AML-193 (cell line): ENCODE data around the gene CDKN2B-AS1.

ENCODE experiments used
- DNase-seq, 2 experiments: peaks; one replicate each; lab custom pipeline; 2025; lab: John Stamatoyannopoulos, UW

CDKN2B-AS1 gene

DNA sequence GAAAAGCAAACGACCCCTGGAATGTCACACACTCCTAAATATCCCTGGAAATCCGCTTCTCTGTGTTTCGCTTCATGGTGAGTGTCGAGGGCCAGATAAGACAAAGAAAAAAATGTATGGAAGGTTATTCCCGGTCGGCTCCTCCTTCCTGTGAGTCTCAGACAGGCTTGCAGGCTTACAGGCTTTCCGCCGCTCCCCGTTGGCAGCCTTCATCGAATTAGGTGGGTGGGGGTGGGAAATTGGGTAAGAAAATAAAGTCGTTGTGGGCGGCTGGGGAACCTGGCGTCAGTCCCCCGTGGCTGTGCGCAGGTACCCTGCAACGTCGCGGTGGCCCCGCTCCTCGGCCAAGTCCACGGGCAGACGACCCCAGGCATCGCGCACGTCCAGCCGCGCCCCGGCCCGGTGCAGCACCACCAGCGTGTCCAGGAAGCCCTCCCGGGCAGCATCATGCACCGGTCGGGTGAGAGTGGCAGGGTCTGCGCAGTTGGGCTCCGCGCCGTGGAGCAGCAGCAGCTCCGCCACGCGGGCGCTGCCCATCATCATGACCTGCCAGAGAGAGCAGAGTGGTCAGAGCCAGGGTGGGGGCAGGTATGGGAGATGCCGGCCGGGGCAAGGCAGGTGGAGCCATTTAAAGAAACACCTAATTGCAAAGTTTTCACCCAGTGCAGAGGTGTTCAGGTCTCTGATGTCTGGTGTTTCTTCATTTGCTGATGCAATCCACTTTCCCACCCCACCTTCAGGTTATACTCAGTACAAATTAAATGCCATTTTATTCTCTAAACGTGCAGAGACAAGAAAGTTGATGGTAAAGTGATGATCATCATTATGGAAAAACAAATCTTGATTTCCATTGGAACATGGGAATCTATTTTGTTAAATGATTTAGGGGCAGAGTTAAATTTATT, 11.4 kb downstream of the CDKN2B-AS1 start:
- no peak for DNase-seq

DNA sequence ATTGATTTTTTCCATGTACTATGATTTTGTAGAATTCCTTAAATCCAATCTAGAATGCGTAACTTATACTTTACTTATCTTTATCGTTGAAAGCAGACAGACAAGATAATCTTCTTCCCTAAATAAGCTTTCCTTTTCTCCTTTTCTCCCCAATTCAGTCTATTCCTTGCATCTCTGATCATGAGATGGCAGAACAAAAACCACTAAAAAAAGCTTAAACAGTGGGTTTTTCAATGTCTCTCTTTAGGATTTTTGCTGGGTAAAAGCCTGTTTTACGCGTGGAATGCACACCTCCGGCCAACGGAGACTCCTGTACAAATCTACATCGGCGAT, 13.8 kb downstream of the CDKN2B-AS1 start:
- no peak for DNase-seq

DNA sequence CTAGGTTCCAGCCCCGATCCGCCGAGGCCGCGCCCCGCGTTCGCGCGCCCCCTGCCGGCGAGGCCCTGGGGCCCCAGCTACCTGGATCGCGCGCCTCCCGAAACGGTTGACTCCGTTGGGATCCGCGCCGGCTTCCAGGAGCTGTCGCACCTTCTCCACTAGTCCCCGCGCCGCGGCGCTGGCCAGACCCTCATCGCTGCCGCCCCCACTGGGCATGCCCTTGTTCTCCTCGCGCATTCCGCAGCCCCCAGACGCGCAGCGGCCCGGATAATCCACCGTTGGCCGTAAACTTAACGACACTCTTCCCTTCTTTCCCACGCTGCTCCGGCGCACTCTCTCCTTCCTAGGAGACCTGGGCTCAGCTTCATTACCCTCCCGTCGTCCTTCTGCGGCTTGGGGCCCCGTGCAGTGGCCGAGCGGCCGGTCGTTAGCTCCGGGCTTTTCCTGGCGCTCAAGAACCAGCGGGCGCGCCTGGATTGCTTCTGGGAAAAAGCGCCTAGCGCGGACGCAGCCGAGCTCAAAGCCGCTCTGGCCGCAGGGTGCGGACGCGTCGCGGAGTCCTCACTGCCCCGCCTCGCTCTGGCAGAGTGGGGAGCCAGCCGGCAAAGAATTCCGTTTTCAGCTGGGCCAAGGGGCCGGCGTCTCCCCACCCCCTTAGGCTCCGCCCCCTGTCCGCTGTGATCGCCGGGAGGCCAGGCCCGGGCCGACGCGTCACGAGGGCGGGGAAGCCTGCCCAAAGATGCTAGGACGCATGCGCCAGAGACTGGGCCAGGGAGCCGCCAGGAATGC, 14.3 kb downstream of the CDKN2B-AS1 start, which contains the start of gene CDKN2B:
Gene CDKN2B, minus strand, starts transcription at position 589 of the 789 bp plus-strand sequence. Its CDS starts 352 bp downstream, at position 237.
- DNase-seq: no peak

DNA sequence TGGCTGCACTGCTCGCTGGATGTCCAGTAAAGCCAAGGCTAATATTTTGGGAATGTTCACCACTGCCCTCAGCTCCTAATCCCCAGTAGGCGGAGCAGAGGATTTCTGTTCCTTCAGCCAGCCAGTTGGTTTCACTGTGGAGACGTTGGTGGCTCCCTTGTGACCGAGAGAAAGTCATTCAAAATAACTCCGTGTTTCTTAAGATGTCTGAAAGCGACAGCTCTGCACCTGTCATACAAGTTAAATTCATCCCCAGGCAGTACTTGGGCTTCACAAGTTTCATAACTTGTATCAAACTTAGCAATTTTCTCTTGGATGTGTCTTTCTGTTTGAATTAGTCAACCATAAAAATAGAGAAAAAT, 14.9 kb downstream of the CDKN2B-AS1 start:
- DNase-seq: no peak

DNA sequence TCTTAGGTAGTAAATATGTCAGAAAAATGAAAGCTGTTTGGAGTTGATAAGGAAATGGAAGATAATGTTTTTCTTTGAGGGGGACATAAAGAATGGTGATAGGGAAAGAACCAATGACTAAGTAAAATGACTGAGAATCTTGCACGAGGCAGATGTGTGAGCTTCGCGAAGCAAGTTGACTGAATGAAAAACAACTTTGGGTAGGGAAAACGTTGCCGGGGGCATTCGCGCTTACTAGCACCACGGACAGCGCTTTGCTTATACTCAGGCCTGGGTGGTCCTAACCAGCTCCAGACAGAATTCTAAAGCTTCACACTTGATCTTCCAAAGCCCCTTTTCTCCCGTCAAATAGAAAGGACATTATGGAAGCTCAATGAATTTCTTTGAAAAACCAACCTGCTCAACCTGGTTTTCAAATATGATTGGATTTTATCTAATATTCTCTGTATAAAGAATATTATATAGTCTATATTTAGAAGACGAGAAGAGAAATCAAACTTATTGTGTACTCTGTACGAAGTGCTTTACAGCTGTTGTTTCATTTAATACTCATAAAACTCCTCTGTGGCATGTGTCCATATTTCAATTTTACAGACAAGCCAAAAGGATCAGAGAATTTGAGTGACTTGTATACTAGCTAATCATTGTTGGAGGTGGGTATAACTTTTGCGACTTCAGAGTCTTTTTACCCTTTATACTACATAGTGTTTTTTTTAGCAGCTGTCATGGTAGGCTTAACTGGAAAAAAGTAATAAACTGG, 16.5 kb downstream of the CDKN2B-AS1 start:
- no peak for DNase-seq

DNA sequence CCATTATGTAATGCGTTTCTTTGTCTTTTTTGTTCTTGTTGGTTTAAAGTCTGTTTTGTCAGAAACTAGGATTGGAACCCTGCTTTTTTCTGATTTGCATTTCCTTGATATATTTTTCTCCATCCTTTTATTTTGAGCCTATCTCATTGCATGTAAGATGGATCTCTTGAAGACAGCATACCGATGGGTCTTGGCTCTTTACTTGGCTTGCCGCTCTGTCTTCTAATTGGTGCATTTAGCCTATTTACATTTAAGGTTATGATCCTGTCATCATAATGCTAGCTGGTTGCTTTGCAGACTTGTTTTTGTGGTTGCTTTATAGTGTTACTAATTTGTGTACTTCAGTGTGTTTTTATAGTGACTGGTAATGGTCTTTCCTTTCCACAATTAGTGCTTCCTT, 27.8 kb downstream of the CDKN2B-AS1 start:
- DNase-seq: no peak

DNA sequence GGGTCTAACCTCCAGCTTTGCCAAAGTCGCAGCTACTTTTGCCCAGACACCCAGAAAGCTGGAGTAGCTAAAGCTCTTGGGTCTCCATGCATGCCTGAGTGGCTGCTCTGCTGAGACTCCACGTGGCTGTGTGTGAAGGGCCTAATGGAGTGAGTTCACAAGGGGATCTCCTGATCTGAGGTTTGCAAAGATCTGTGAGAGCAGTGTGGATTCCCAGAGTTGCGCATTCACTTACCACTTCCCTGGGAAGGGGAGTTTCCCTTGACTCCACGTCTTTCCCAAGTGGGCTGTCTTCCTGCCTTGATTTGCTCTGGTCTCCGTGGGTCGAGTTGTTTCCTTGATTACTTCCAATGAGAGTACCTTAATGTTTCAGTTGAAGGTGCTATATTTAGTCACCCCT, 32.1 kb downstream of the CDKN2B-AS1 start:
- DNase-seq: no peak

DNA sequence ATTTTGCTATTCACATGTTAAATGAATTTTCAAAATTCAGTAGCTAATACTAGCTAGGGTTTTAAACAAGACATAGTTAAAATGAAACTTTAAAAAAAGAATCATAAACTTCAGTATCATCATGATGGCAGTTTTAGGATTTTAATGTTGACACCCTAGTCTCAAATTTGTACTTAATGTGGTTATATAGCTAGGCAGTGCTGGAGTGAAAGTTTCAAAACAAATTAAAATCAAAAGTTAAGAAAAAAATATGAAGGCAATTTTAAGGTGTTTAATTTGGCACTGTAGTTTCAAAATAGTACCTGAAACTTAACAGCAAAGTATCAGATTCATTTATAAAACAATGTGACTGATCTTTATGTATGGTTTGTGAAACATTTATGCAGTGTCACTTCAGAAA, 33.8 kb downstream of the CDKN2B-AS1 start:
- no peak for DNase-seq

DNA sequence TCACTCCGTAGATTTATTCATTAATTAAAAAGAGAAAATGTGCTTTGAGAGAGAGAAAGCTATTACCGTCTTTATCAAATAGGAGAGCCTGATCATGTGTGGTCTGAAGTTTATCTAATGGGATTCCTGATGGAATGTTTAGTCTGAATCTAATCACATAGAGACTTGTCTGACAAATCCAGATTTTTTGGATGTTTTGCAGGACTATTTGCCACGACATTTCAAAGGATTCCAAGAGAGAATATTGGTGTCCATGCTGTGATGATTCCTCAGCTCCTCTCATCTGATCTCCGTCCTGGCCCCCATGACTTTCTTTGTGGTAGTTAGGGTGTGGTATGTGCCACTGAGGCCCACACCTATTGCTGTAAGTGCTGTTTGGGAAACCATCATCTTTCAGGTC, 34.6 kb downstream of the CDKN2B-AS1 start:
- DNase-seq: no peak

DNA sequence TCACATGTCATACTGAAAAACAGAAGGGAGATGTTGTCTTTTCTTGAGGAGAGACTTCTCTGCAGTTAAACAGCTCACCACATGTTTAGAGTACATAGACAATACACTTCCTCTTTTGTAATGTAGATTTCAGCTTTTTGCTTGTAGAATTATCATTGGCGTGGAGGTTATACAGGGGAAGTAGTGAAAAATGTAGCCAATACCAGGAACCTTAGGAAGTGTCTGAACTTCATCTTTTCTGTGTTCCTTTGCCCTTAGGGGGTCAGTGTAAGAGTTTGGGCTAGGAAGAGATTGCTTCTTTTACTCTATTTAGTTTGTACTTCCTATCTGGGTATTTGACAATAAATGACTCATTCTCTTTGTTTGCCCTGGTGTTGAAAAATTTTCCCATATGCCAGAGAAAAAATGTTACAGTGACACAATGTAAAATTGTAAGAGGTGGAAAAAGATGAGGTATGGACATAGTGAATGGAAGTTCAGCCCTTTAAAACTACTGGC, 35.6 kb downstream of the CDKN2B-AS1 start:
- peak; percentile 99 to 100 for DNase-seq

DNA sequence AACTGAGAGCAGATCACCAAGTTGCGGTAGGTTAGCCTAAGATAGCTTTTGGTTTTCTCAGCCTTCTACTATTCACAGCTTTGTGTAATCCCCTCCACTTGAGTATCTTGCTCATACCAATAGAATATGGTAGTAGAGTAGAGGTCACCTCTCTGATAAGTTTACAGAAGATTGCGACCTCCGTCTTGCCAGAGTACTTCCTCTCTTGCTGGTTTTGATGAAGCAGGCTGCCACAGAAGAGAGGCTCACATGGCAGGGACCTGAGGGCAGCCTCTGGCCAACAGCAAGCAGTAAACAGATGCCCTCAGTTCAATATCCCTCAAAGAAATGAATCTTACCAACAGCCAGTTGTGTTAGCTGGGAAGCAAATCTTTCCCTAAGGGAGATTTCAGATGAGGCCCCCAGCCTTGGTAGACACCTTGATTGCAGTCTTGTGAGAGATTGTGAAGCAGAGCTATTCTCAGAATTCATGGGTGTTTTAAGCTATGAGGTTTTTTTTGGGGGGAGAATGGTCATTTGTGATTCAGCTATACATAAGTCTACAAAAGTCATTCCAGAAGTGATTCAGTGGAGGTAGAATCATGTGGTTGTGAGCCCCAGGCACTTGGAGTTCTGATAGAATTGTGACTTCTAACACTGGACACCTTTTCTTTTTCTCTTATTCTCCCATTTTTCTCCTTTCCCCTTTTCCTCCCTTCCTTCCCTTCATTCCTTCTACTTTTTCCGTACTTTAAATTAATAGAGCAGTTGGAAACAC, 37.2 kb downstream of the CDKN2B-AS1 start:
- DNase-seq: no peak

DNA sequence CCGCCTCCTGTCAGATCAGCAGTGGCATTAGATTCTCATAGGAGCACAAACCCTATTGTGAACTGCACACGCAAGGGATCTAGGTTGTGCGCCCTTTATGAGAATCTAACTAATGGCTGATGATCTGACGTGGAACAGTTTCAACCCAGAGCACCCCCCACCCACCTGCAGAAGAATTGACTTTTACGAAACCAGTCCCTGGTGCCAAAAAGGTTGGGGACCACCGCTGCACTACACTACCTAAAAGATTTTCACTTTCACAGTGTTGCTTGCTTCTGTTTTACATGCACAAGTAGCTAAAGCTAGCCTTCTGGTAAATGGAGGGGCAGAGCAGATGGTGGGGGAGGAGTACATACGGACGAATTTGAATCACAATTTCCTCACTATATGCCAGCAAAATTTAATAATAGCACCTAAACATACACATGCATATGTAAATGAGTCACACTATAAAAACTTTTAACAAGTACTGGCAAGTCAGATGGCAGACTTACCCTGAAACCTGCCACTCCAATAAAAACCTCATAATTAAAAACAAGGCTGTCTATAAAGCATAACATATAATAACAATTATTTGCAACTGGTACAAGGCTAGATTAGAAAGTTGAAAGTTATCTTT, 38.5 kb downstream of the CDKN2B-AS1 start:
- DNase-seq: no peak

DNA sequence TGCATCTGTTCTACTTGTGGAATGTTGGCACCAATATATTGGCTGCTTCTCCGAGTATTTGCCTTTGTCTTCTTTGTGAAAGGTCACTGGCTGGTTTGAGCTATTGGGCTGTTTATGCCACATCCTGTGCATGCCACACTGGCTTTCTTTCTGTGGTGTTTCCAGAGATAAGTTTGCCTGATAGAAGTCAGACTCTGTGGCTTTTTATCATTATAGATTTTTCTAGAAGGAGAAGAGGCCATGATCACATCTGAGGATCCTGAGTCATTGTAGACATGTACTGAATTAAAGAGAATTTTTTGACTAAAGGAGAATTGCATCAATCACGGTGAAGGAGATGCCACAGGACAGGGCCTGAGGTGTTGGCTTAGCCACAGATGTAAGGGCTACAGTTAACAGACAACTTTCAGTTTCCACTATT, 41.0 kb downstream of the CDKN2B-AS1 start:
- DNase-seq: no peak

DNA sequence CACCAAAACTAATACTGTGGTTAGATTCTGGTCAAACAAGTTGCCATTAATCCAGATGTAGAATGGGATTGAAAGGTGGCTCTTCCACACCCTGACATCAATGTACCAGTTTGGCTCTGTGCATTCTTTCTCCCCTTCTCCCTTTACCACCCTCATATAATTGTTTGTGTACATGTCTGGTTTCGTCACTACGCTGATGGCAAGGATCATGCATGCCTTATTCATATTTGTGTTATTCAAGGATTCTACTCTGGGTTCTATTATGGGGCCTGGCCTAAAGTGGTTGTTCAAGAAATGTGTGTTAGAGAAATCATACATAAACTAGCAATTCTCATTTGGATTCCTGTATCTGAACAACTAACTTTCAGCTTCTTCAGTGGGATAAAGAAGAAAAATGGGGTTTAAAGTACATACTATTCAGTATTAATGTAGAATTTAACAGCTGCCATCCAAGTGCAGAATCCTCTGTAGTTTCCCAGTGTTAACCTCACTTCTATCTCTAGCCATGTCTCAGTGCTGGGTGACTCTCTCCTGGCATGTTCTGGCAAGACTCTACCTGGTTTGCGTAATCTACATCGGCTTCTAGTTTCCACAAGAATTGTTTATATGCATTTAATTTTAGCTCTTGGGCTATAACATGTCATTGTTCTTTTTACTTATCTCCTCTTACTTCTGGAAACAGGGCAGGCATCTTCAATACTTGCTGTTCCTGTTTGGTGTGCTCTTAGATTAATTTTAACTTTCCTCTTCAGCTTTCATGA, 42.5 kb downstream of the CDKN2B-AS1 start:
- no peak for DNase-seq

DNA sequence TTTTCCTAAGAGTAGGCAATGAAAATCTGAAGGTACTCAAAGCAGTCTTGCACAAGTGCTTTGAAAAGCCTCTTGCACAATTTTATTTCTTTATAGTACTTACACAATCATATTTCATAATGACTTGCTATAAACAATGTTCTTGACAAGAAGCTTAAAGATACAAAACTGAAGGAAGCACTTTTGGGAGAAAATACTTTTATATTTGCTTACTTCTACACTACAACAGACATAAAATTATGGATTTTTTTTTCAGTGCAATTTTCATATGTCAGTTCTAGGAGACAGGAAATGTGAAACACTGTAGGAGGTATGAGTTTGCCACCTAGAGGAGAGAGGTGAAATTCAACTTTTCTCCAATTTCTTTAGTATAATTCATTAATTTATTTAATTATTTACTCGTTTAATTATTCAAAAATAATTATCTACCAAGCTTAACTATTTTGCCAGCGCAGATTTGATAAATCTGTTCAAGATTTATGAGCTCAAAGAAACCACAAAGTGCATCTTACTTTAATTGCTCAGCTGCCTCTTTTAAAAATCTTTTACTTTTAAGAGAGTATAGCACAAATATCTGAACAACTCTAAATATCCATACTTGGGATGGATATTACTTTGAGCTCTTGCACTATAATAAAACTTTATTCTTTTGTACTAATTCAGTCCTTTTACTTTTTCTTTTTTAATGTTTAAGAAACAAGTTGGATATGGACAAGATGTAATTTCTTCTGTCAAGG, 43.5 kb downstream of the CDKN2B-AS1 start:
- peak; percentile 73 to 77 for DNase-seq

DNA sequence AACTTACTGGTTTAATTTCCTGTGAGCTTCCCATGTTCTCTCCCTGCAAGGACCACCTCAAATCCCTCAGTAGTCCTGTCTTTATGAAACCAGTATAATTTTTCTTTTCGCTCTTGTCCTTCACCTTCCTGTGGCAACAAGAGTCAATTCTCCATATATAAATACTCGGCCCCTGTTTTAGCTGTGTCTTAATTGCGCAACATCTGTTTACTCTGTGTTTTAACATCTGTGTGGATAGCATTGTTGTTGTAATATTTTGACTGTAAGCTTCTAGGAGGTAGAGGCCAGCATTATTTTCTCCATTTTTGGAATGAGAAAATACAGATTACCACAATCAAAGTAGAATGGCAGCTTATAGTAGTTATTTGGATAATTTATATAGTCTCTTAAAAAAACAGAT, 44.7 kb downstream of the CDKN2B-AS1 start:
- DNase-seq: no peak

DNA sequence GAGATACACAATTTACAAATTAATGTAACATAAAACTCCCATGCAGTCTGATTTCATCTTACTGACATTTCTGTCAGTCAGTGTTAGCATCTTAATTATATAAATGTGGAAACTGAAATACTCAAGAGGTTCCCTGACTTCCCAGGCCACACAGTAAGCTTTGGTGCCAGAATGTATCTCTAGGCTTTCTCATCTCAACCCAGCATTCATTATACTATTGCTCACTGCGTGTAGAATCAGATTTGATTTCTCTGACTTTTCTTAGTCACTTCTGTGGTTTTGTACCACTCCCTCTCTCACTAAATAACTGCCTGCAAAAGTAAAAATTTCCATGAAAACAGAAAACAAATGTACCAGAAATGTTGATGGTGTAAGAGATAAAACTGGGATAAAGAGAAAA, 46.2 kb downstream of the CDKN2B-AS1 start:
- no peak for DNase-seq

DNA sequence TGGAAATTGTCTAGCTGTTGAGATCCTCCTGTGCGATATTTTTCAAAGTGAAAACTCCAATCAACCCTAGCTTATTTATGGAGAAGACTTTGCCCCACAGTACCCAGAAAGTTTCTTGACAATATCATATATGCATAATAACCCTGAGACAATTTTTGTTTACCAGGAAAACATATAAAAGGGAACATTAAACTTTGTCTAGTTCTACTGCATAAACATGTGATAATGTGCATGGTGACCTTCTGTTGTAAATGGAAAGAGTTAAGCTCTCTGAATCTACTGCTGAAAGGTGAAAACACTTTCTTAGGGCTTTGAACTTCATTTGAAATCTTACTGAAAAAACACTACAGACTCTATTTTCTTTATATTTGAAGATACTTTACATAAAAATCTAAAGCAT, 46.8 kb downstream of the CDKN2B-AS1 start:
- no peak for DNase-seq

DNA sequence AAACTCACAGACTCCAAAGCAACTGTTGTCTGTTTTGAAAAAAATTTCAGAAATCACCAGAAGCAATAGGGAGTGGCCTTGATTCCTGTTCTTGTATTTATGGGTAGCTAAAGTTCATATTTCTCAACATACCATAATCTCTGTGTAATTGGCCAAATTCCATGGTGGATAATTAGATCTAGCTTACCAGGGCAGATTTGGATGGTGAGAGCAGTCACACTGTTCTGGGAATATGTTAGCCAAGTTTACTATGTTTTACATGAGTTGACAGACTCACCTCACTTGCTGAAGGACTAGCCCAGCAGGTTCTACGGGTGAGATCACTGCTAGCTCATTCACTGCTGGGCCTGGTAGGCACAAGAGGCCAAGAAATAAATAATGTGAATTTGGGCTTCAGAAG, 47.2 kb downstream of the CDKN2B-AS1 start:
- no peak for DNase-seq

DNA sequence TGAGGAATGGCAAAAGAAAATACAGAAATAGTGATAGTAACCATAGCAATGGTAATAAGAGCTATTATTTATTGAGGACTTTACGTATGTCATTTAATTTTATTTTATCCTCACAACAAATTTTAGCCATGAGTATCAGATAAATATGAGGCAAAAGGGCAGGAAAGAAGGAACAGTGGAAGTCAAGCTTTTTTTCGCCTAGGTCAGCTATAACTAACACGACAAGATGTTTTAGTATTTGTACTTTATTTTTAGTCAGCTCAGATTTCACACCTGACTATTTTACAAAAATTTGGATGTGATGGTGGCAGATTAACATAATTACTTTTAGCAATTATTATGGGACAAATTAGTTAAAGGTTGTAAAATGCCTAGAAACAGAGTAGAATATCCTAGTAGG, 49.3 kb downstream of the CDKN2B-AS1 start:
- DNase-seq: no peak
